GM18909 (cell line): Measurements from ENCODE around the gene HLCS.
"Not testable (repeated sequence)": the region's sequence is repeated elsewhere in the genome, so short reads cannot be mapped to it uniquely, and the experiment has no call there.

ENCODE experiments used
- ATAC-seq: cut with Tn5 transposase; IDR thresholded peaks from one replicate; pipeline ENCODE4 v1.9.1; 2021; ENCODE audit warnings: mild to moderate bottlenecking; ENCODE audit not compliant: unreplicated experiment, poor library complexity

The HLCS gene

GRCh38 chr21:36960676-36961284 lies 5.7 kb downstream of the HLCS start:
- ATAC-seq: no peak

GRCh38 chr21:36959020-36959835 lies 7.2 kb downstream of the HLCS start:
- no peak for ATAC-seq

GRCh38 chr21:36955783-36956182 lies 10.7 kb downstream of the HLCS start:
- no peak for ATAC-seq

- ATAC-seq: not testable (repeated sequence)
Observed at GRCh38 chr21:36952331-36952730, 14.1 kb downstream of the HLCS start.

GRCh38 chr21:36949171-36950141 lies 17.0 kb downstream of the HLCS start:
- ATAC-seq: no peak

GRCh38 chr21:36948686-36949085 lies 17.8 kb downstream of the HLCS start:
- ATAC-seq: no peak

GRCh38 chr21:36946949-36947356 lies 19.5 kb downstream of the HLCS start:
- no peak for ATAC-seq

GRCh38 chr21:36945496-36946138 lies 20.9 kb downstream of the HLCS start:
- no peak for ATAC-seq

GRCh38 chr21:36936361-36937135 lies 29.9 kb downstream of the HLCS start:
- no peak for ATAC-seq

- ATAC-seq: no peak
Observed at GRCh38 chr21:36934864-36935420, 31.5 kb downstream of the HLCS start.

GRCh38 chr21:36932161-36932816 lies 34.2 kb downstream of the HLCS start:
- no peak for ATAC-seq

- ATAC-seq: no peak
Observed at GRCh38 chr21:36929622-36930021, 36.8 kb downstream of the HLCS start.

GRCh38 chr21:36928960-36929359 lies 37.5 kb downstream of the HLCS start:
- no peak for ATAC-seq

GRCh38 chr21:36927719-36928117 lies 38.8 kb downstream of the HLCS start:
- no peak for ATAC-seq

- no peak for ATAC-seq
Observed at GRCh38 chr21:36926989-36927718, 39.3 kb downstream of the HLCS start.

- no peak for ATAC-seq
Observed at GRCh38 chr21:36923270-36923669, 43.2 kb downstream of the HLCS start.

- no peak for ATAC-seq
Observed at GRCh38 chr21:36922861-36923260, 43.6 kb downstream of the HLCS start.

- ATAC-seq: no peak
Observed at GRCh38 chr21:36918291-36918690, 48.2 kb downstream of the HLCS start.
